PC-3 (cell line): ENCODE data around the gene SOCS2. TPM values are rescaled to one million over a fixed set of nuclear protein-coding genes. Genes with fewer than 3 reads are reported as not detected.

Experiments
- ATAC-seq: fragments of 200-7000 bp; cut with Tn5 transposase; 2 replicates; pipeline ENCODE4 v1.9.1; 2020; ENCODE audit warnings: mild to moderate bottlenecking, moderate library complexity
- BruUV-seq: library from RNA; stranded (reverse); fragments of 400-500 nt; replicated peaks from 2 replicates; lab custom pipeline; 2021; lab: Mats Ljungman, UMichigan
- CTCF ChIA-PET: fragments of 300-600 bp; sonication (Branson Sonifier 250); formaldehyde crosslinking; loops from one replicate; lab custom pipeline; 2022; ENCODE audit warnings: antibody characterized with exemption; lab: Charles Lee
- POLR2A ChIA-PET: fragments of 300-600 bp; sonication (Branson Sonifier 250); formaldehyde crosslinking; loops from one replicate; lab custom pipeline; 2022; ENCODE audit warnings: antibody characterized with exemption; ENCODE audit not compliant: unreplicated experiment; lab: Charles Lee
- DNase-seq: peaks from one replicate; pipeline ENCODE4 v3.0.0-alpha.2; 2015
- H2AFZ ChIP-seq: fragments of 300-600 bp; sonication (generic); 2 replicates; pipeline ENCODE4 v1.6.0; 2016; ENCODE audit warnings: antibody characterized with exemption, low read length
- H3F3A ChIP-seq: fragments of 300-600 bp; sonication (generic); one replicate; pipeline ENCODE4 v1.6.0; 2017; ENCODE audit warnings: antibody characterized with exemption, low read length, control low read depth, mild to moderate bottlenecking; ENCODE audit not compliant: unreplicated experiment
- H3K27ac ChIP-seq: fragments of 300-600 bp; sonication (generic); 2 replicates; pipeline ENCODE4 v1.5.1; 2016; ENCODE audit warnings: mild to moderate bottlenecking, low read length
- H3K27me3 ChIP-seq: fragments of 300-600 bp; sonication (generic); 2 replicates; pipeline ENCODE4 v1.6.1; 2016; ENCODE audit warnings: low read length, mixed read lengths
- H3K36me3 ChIP-seq: fragments of 300-600 bp; sonication (generic); 2 replicates; pipeline ENCODE4 v1.6.1; 2016; ENCODE audit warnings: low read depth, mixed run types, low read length, mixed read lengths
- H3K4me1 ChIP-seq: fragments of 300-600 bp; sonication (generic); 2 replicates; pipeline ENCODE4 v1.5.1; 2016; ENCODE audit warnings: low read length; ENCODE audit not compliant: insufficient read depth
- H3K4me2 ChIP-seq: fragments of 300-600 bp; sonication (generic); 2 replicates; pipeline ENCODE4 v1.6.0; 2016; ENCODE audit warnings: low read length
- H3K4me3 ChIP-seq: fragments of 300-600 bp; sonication (generic); 2 replicates; pipeline ENCODE4 v1.5.1; 2016; ENCODE audit warnings: mild to moderate bottlenecking, low read length, mixed read lengths
- H3K79me2 ChIP-seq: fragments of 300-600 bp; sonication (generic); 2 replicates; pipeline ENCODE4 v1.6.1; 2017; ENCODE audit warnings: low read length, mixed read lengths
- H3K9ac ChIP-seq: fragments of 300-600 bp; sonication (generic); 2 replicates; pipeline ENCODE4 v1.6.0; 2016; ENCODE audit warnings: mild to moderate bottlenecking, low read length
- H3K9me2 ChIP-seq: fragments of 300-600 bp; sonication (generic); replicated peaks from 2 replicates; pipeline ENCODE4 v1.6.1; 2016; ENCODE audit warnings: mixed run types, low read length, mixed read lengths
- H3K9me3 ChIP-seq: fragments of 300-600 bp; sonication (generic); 2 replicates; pipeline ENCODE4 v1.6.1; 2016; ENCODE audit warnings: low read length, mixed read lengths
- H4K20me1 ChIP-seq: fragments of 300-600 bp; sonication (generic); 2 replicates; pipeline ENCODE4 v1.6.1; 2016; ENCODE audit warnings: low read length, mixed read lengths
- CTCF ChIP-seq: fragments of 300-600 bp; sonication (generic); conservative IDR thresholded peaks from 2 replicates; pipeline ENCODE4 v1.5.1; 2017; ENCODE audit warnings: antibody characterized with exemption, low read depth, mild to moderate bottlenecking, low read length
- EZH2 ChIP-seq: fragments of 300-600 bp; sonication (generic); IDR thresholded peaks from one replicate; pipeline ENCODE4 v1.6.1; 2017; ENCODE audit warnings: antibody characterized with exemption, mild to moderate bottlenecking, low read length; ENCODE audit not compliant: unreplicated experiment
- EZH2phosphoT487 ChIP-seq: fragments of 300-600 bp; sonication (generic); IDR thresholded peaks from 2 replicates; pipeline ENCODE4 v1.6.1; 2018; ENCODE audit warnings: mild to moderate bottlenecking, antibody characterized with exemption, low read length, borderline replicate concordance
- intact Hi-C: fragments of 100-400 bp; cut with micrococcal nuclease; formaldehyde crosslinking; loops from 2 replicates; pipeline ENCODE4 v1.9.0; 2023
- total RNA-seq: library from RNA; depleted of rRNA; stranded (reverse); fragments of >200 nt; gene quantifications from 2 replicates; pipeline ENCODE4 v1.2.3, GENCODE V29; 2014

SOCS2 gene
- total RNA-seq, 1 experiment from 2014 or later, result 28.9 TPM

- ATAC-seq, result no peak
- H3K79me2 ChIP-seq, result no peaks in the 10 kb centered on the region
- H3K4me1 ChIP-seq, result no peaks in the 10 kb centered on the region
- H3K4me3 ChIP-seq, result no peak overlapping the region
- no peaks in the 10 kb centered on the region for H3K27me3 ChIP-seq
- H2AFZ ChIP-seq, result no peak overlapping the region
- no peaks in the 10 kb centered on the region for H3K36me3 ChIP-seq
- H3K27ac ChIP-seq, result no peak overlapping the region
- H3K9me3 ChIP-seq, result no peaks in the 10 kb centered on the region
- no peaks in the 10 kb centered on the region for H3F3A ChIP-seq
- CTCF ChIA-PET, result interaction anchor here (0.5 to 0.7 kb wide), 2 partner anchors 11 to 20 kb away, joined by 3 read pairs; no protein-coding TSS in a partner anchor
- no peak for DNase-seq
- POLR2A ChIA-PET, result interaction anchor here (0.6 kb wide), 1 partner anchor 12 kb away, joined by 3 read pairs; no protein-coding TSS in a partner anchor
- no TSS peak for BruUV-seq
- TF ChIP-seq EZH2phosphoT487 (no peak), EZH2 (no peak), CTCF (no peak)
- intact Hi-C loops, result no loop called here
- no peaks in the 10 kb centered on the region for H4K20me1 ChIP-seq
- H3K4me2 ChIP-seq, result no peak overlapping the region
- H3K9me2 ChIP-seq, result no peaks in the 10 kb centered on the region
- no peak overlapping the region for H3K9ac ChIP-seq
Measured at GRCh38 chr12:93601591-93601990, 29.1 kb downstream of the SOCS2 start.

GRCh38 chr12:93602897-93603668 lies 30.6 kb downstream of the SOCS2 start:
- Histone ChIP-seq H3K27ac (no peak overlapping the region), H3K36me3 (no peaks in the 10 kb centered on the region), H3F3A (no peaks in the 10 kb centered on the region), H3K4me2 (no peak overlapping the region), H3K9ac (no peak overlapping the region), H3K27me3 (no peaks in the 10 kb centered on the region), H4K20me1 (no peaks in the 10 kb centered on the region), H3K9me2 (no peaks in the 10 kb centered on the region), H3K79me2 (no peaks in the 10 kb centered on the region), H3K4me3 (no peak overlapping the region), H3K9me3 (no peaks in the 10 kb centered on the region), H3K4me1 (no peaks in the 10 kb centered on the region), H2AFZ (no peak overlapping the region)
- CTCF ChIA-PET, result interaction anchor here (0.5 kb wide), 1 partner anchor 727 kb away, joined by 8 read pairs; no protein-coding TSS in a partner anchor
- intact Hi-C loops, result no loop called here
- DNase-seq, result no peak
- POLR2A ChIA-PET, result interaction anchor here (0.5 kb wide), 1 partner anchor 150 kb away, joined by 3 read pairs; no protein-coding TSS in a partner anchor
- BruUV-seq, result no TSS peak
- TF ChIP-seq EZH2phosphoT487, result no peak
- TF ChIP-seq CTCF, result no peak
- no peak for TF ChIP-seq EZH2
- ATAC-seq, result no peak

- CTCF ChIA-PET, result no interaction called here
- intact Hi-C loops, result no loop called here
- POLR2A ChIA-PET, result no interaction called here
Measured at GRCh38 chr12:93603762-93604161, 31.3 kb downstream of the SOCS2 start.

More at GRCh38 chr12:93603762-93604161, 31.3 kb downstream of the SOCS2 start:
- Histone ChIP-seq H3K9me2 (no peaks in the 10 kb centered on the region), H3K4me3 (no peak overlapping the region), H3K27me3 (no peaks in the 10 kb centered on the region), H3K79me2 (no peaks in the 10 kb centered on the region), H3F3A (no peaks in the 10 kb centered on the region), H3K36me3 (no peaks in the 10 kb centered on the region), H3K4me2 (no peak overlapping the region), H4K20me1 (no peaks in the 10 kb centered on the region), H3K9ac (no peak overlapping the region), H3K4me1 (no peaks in the 10 kb centered on the region), H2AFZ (no peak overlapping the region), H3K27ac (no peak overlapping the region), H3K9me3 (no peaks in the 10 kb centered on the region)
- no peak for ATAC-seq
- BruUV-seq, result no TSS peak
- no peak for DNase-seq
- TF ChIP-seq CTCF (no peak), EZH2 (no peak), EZH2phosphoT487 (no peak)
